Measurements from ENCODE around the gene PRODH2. TPM values are rescaled to one million over a fixed set of nuclear protein-coding genes. Genes with fewer than 3 reads are reported as not detected.

The PRODH2 gene
- polyA plus RNA-seq, 1 experiment, result not detected

- CTCF ChIA-PET, result no interaction called here
- Histone ChIP-seq H3K27ac (ENCODE audit: low read depth, low read length) (no peak overlapping the region), H3K4me3 (ENCODE audit: low read depth, low read length) (no peak overlapping the region), H3K9me3 (ENCODE audit: control insufficient read depth, insufficient read depth, low read length) (no peaks in the 10 kb centered on the region), H3K27me3 (ENCODE audit: control insufficient read depth, insufficient read depth, low read length) (peaks cover 4% of the 10 kb centered on the region)
- no peak for DNase-seq (ENCODE audit: low read depth, low spot score)
- TF ChIP-seq CTCF (IDR thresholded peaks at IDR 0.05; ENCODE audit: low read depth, low read length), result no peak
- POLR2A ChIA-PET, result no interaction called here
Measured at GRCh38 chr19:35832054-35832453, 19.4 kb upstream of the PRODH2 start.

GRCh38 chr19:35830986-35831385 is 18.3 kb upstream of the PRODH2 start:
- ChIA-PET CTCF (no interaction called here), POLR2A (no interaction called here)
- TF ChIP-seq CTCF (IDR thresholded peaks at IDR 0.05; ENCODE audit: low read depth, low read length), result no peak
- Histone ChIP-seq H3K9me3 (ENCODE audit: control insufficient read depth, insufficient read depth, low read length) (no peaks in the 10 kb centered on the region), H3K27ac (ENCODE audit: low read depth, low read length) (no peak overlapping the region), H3K27me3 (ENCODE audit: control insufficient read depth, insufficient read depth, low read length) (peaks cover 2% of the 10 kb centered on the region), H3K4me3 (ENCODE audit: low read depth, low read length) (no peak overlapping the region)
- no peak for DNase-seq (ENCODE audit: low read depth, low spot score)

- Histone ChIP-seq H3K27ac (ENCODE audit: low read depth, low read length) (no peak overlapping the region), H3K9me3 (ENCODE audit: control insufficient read depth, insufficient read depth, low read length) (no peaks in the 10 kb centered on the region), H3K27me3 (ENCODE audit: control insufficient read depth, insufficient read depth, low read length) (peaks cover 2% of the 10 kb centered on the region), H3K4me3 (ENCODE audit: low read depth, low read length) (no peak overlapping the region)
- peak; percentile 23 for DNase-seq (ENCODE audit: low read depth, low spot score)
- CTCF ChIA-PET, result interaction anchor here (0.6 to 1.5 kb wide), 2 partner anchors 9 to 85 kb away, joined by 5 to 7 read pairs; no protein-coding TSS in a partner anchor
- POLR2A ChIA-PET, result interaction anchor here (0.7 kb wide), 1 partner anchor 51 kb away, joined by 3 read pairs; no protein-coding TSS in a partner anchor
- no peak for TF ChIP-seq CTCF (IDR thresholded peaks at IDR 0.05; ENCODE audit: low read depth, low read length)
Measured at GRCh38 chr19:35828692-35829301, 16.2 kb upstream of the PRODH2 start.

- DNase-seq (ENCODE audit: low read depth, low spot score), result no peak
- Histone ChIP-seq H3K27me3 (ENCODE audit: control insufficient read depth, insufficient read depth, low read length) (no peaks in the 10 kb centered on the region), H3K27ac (ENCODE audit: low read depth, low read length) (no peak overlapping the region), H3K4me3 (ENCODE audit: low read depth, low read length) (no peak overlapping the region), H3K9me3 (ENCODE audit: control insufficient read depth, insufficient read depth, low read length) (no peaks in the 10 kb centered on the region)
- no peak for TF ChIP-seq CTCF (IDR thresholded peaks at IDR 0.05; ENCODE audit: low read depth, low read length)
- ChIA-PET CTCF (no interaction called here), POLR2A (no interaction called here)
Measured at GRCh38 chr19:35824150-35824549, 11.5 kb upstream of the PRODH2 start.

- Histone ChIP-seq H3K9me3 (ENCODE audit: control insufficient read depth, insufficient read depth, low read length) (no peaks in the 10 kb centered on the region), H3K27me3 (ENCODE audit: control insufficient read depth, insufficient read depth, low read length) (peaks cover 4% of the 10 kb centered on the region), H3K27ac (ENCODE audit: low read depth, low read length) (no peak overlapping the region), H3K4me3 (ENCODE audit: low read depth, low read length) (no peak overlapping the region)
- ChIA-PET CTCF (no interaction called here), POLR2A (no interaction called here)
- TF ChIP-seq CTCF (IDR thresholded peaks at IDR 0.05; ENCODE audit: low read depth, low read length), result no peak
- no peak for DNase-seq (ENCODE audit: low read depth, low spot score)
Measured at GRCh38 chr19:35822579-35822978, 9.9 kb upstream of the PRODH2 start.

All from AG04450 (cell line).